ENCODE results near the gene PNPT1.

DNA sequence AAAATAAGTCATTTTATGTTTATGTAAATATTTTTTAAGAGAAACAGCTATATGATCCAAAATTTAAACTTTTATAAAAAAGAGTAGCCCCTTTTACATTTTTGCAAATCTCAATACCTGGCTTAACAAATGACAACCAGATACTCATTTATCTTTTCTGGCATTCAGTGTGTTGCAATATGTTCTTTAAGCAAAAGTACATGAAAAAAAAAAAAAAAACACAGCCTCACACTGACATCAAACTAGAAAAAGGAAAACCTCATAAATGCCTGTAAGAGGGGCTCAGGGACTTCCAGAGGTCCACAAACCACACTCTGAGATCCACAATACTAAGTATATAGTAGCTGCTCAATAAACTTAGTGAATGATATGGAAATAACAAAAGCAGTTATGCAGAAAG, 98.1 kb downstream of the PNPT1 start:
- TF ChIP-seq FOXP2 (optimal IDR thresholded peaks at IDR 0.05; ENCODE audit: control extremely low read depth, extremely low read length, insufficient read depth) = no peak
- no peak for TF ChIP-seq POLR2AphosphoS5 (IDR thresholded peaks at IDR 0.05; ENCODE audit: borderline replicate concordance, low read depth, low read length)
